HCT116 (cell line): ENCODE measurements around the gene SDK1. TPM values are rescaled to one million over a fixed set of nuclear protein-coding genes. Genes with fewer than 3 reads are reported as not detected.

Experiments
- ATAC-seq: fragments of 200-7000 bp; cut with Tn5 transposase; 2 replicates; pipeline ENCODE4 v1.9.1; 2020; ENCODE audit warnings: mild to moderate bottlenecking, moderate library complexity
- BruUV-seq: library from RNA; stranded (reverse); fragments of 400-500 nt; replicated peaks from 2 replicates; lab custom pipeline; 2021; lab: Mats Ljungman, UMichigan
- CTCF ChIA-PET: fragments of 300-600 bp; sonication (Branson Sonifier 250); formaldehyde crosslinking; loops from one replicate; lab custom pipeline; 2021; ENCODE audit warnings: antibody characterized with exemption; lab: Charles Lee
- POLR2A ChIA-PET: fragments of 300-600, 350-600 bp; sonication (Branson Sonifier 250); formaldehyde crosslinking; loops from one replicate; lab custom pipeline; 2021; ENCODE audit warnings: antibody characterized with exemption; lab: Charles Lee
- RAD21 ChIA-PET, 2 experiments: fragments of 300-600 bp; sonication (Branson Sonifier 250); formaldehyde crosslinking; loops; one replicate each; lab custom pipeline; 2023; ENCODE audit warnings: low total read pairs in 2 of 2; ENCODE audit not compliant: uncharacterized antibody in 2 of 2, unreplicated experiment in 2 of 2, low non-redundant PET in 1 of 2; lab: Charles Lee
- DNase-seq: peaks from one replicate; pipeline ENCODE4 v3.0.0-alpha.2; 2010; ENCODE audit warnings: low read depth, low spot score
- H2AFZ ChIP-seq: fragments of 200-600 bp; shearing (Covaris generic), sonication (generic); 2 replicates; pipeline ENCODE4 v1.6.1; 2017; ENCODE audit warnings: low read depth, mixed run types, mixed read lengths, antibody characterized with exemption, low read length; ENCODE audit not compliant: poor library complexity, severe bottlenecking
- H3K27ac ChIP-seq: 2 replicates; pipeline ENCODE4 v1.5.1; 2012; ENCODE audit warnings: low read depth, low read length
- H3K27me3 ChIP-seq: fragments of 200-600 bp; sonication (generic); 2 replicates; pipeline ENCODE4 v1.6.1; 2016; ENCODE audit warnings: mixed run types, low read length, mixed read lengths; ENCODE audit not compliant: insufficient read depth
- H3K36me3 ChIP-seq, 2 experiments: fragments of 200-500 bp in 1 of 2; fragments of 200-600 bp in 1 of 2; sonication (Bioruptor generic) in 1 of 2; sonication (generic) in 1 of 2; 2 replicates each; pipeline versions ENCODE4 v1.5.1 to v1.6.1; 2014 to 2016; ENCODE audit warnings: low read length in 2 of 2, inconsistent platforms in 1 of 2, mixed read lengths in 1 of 2, mixed run types in 1 of 2; ENCODE audit not compliant: insufficient read depth in 2 of 2, control insufficient read depth in 1 of 2
- H3K4me1 ChIP-seq, 2 experiments: fragments of 200-600 bp in 1 of 2; sonication (generic) in 1 of 2; 2 replicates each; pipeline versions ENCODE4 v1.5.1 to v1.6.1; 2012 to 2017; ENCODE audit warnings: low read length in 2 of 2, inconsistent platforms in 1 of 2, mild to moderate bottlenecking in 1 of 2, mixed read lengths in 1 of 2, mixed run types in 1 of 2, moderate library complexity in 1 of 2; ENCODE audit not compliant: insufficient read depth in 2 of 2, control insufficient read depth in 1 of 2
- H3K4me2 ChIP-seq: fragments of 200-600 bp; sonication (generic); 2 replicates; pipeline ENCODE4 v1.6.1; 2017; ENCODE audit warnings: mixed run types, low read length, mixed read lengths
- H3K4me3 ChIP-seq, 2 experiments: fragments of 200-600 bp in 1 of 2; sonication (generic) in 1 of 2; replicated peaks in 1 of 2; 2 replicates each; pipeline ENCODE4 v1.5.1; 2011 to 2016; ENCODE audit warnings: low read length in 2 of 2, control low read depth in 1 of 2, low read depth in 1 of 2, mild to moderate bottlenecking in 1 of 2, mixed read lengths in 1 of 2, mixed run types in 1 of 2
- H3K79me2 ChIP-seq: fragments of 200-600 bp; sonication (generic); 2 replicates; pipeline ENCODE4 v1.6.1; 2017; ENCODE audit warnings: mild to moderate bottlenecking, mixed run types, low read length, moderate library complexity, mixed read lengths; ENCODE audit not compliant: insufficient read depth
- H3K9ac ChIP-seq: fragments of 200-600 bp; sonication (generic); 2 replicates; pipeline ENCODE4 v1.6.1; 2016; ENCODE audit warnings: low read length, mixed read lengths
- H3K9me2 ChIP-seq: fragments of 200-600 bp; sonication (generic), shearing (Covaris generic); 2 replicates; pipeline ENCODE4 v1.6.1; 2017; ENCODE audit warnings: mixed run types, mild to moderate bottlenecking, moderate library complexity; ENCODE audit not compliant: insufficient read depth
- H3K9me3 ChIP-seq, 2 experiments: fragments of 200-500 bp in 1 of 2; fragments of 200-600 bp in 1 of 2; sonication (Bioruptor generic) in 1 of 2; sonication (generic) in 1 of 2; 2 replicates each; pipeline ENCODE4 v1.6.1; 2014 to 2017; ENCODE audit warnings: low read length in 2 of 2, mixed read lengths in 2 of 2, inconsistent platforms in 1 of 2, low read depth in 1 of 2, mild to moderate bottlenecking in 1 of 2, mixed run types in 1 of 2, moderate library complexity in 1 of 2; ENCODE audit not compliant: control insufficient read depth in 1 of 2, insufficient read depth in 1 of 2
- H4K20me1 ChIP-seq: fragments of 200-600 bp; sonication (generic), shearing (Covaris generic); 2 replicates; pipeline ENCODE4 v1.6.1; 2017; ENCODE audit warnings: mixed run types, mild to moderate bottlenecking, moderate library complexity; ENCODE audit not compliant: insufficient read depth
- CEBPB ChIP-seq: IDR thresholded peaks from 2 replicates; pipeline ENCODE4 v1.6.1; 2012; ENCODE audit warnings: low read depth
- EGR1 ChIP-seq: IDR thresholded peaks from 2 replicates; pipeline ENCODE4 v1.6.1; 2012; ENCODE audit warnings: low read depth
- ELF1 ChIP-seq: IDR thresholded peaks from 2 replicates; pipeline ENCODE4 v1.6.1; 2012; ENCODE audit warnings: low read depth, borderline replicate concordance
- EZH2 ChIP-seq: fragments of 200-600 bp; sonication (generic); IDR thresholded peaks from 2 replicates; pipeline ENCODE4 v1.6.1; 2017; ENCODE audit warnings: antibody characterized with exemption, mixed run types
- JUND ChIP-seq: IDR thresholded peaks from 2 replicates; pipeline ENCODE4 v1.6.1; 2012
- POLR2AphosphoS5 ChIP-seq: IDR thresholded peaks from 2 replicates; pipeline ENCODE4 v1.6.1; 2011; ENCODE audit warnings: mild to moderate bottlenecking, low read depth, low read length, moderate library complexity
- RAD21 ChIP-seq: IDR thresholded peaks from 2 replicates; pipeline ENCODE4 v1.6.1; 2012; ENCODE audit warnings: low read depth, mild to moderate bottlenecking
- SRF ChIP-seq: IDR thresholded peaks from 2 replicates; pipeline ENCODE4 v1.6.1; 2012; ENCODE audit warnings: low read depth
- YY1 ChIP-seq: IDR thresholded peaks from 2 replicates; pipeline ENCODE4 v1.6.1; 2011; ENCODE audit warnings: low read length, low read depth, moderate library complexity, mild to moderate bottlenecking; ENCODE audit not compliant: insufficient replicate concordance; ENCODE audit errors: extremely low read depth
- ZFX ChIP-seq: fragments of 450-650 bp; IDR thresholded peaks from 2 replicates; pipeline ENCODE4 v1.6.1; 2017
- ZNF274 ChIP-seq: fragments of 200-500 bp; sonication (Bioruptor generic); IDR thresholded peaks from 2 replicates; pipeline ENCODE4 v1.6.1; 2014; ENCODE audit warnings: mild to moderate bottlenecking, low read depth, low read length, inconsistent platforms
- intact Hi-C: fragments of 100-400 bp; cut with micrococcal nuclease; formaldehyde crosslinking; loops from 2 replicates; pipeline ENCODE4 v1.10.0; 2022
- total RNA-seq: library from RNA; stranded (reverse); gene quantifications from one replicate; pipeline ENCODE4 v1.2.1, GENCODE V29; 2021; ENCODE audit not compliant: unreplicated experiment
- TF ChIP-seq, protein P1 (sequence below): IDR thresholded peaks from 2 replicates; pipeline ENCODE4 v1.6.1; 2011; ENCODE audit warnings: mild to moderate bottlenecking, low read length, moderate library complexity; ENCODE audit not compliant: insufficient replicate concordance; ENCODE audit errors: extremely low read depth
- TF ChIP-seq, protein P2 (sequence below): IDR thresholded peaks from 2 replicates; pipeline ENCODE4 v1.6.1; 2012; ENCODE audit warnings: low read depth

Gene SDK1
- total RNA-seq, 1 experiment from 2014 or later = 0.05 TPM

DNA sequence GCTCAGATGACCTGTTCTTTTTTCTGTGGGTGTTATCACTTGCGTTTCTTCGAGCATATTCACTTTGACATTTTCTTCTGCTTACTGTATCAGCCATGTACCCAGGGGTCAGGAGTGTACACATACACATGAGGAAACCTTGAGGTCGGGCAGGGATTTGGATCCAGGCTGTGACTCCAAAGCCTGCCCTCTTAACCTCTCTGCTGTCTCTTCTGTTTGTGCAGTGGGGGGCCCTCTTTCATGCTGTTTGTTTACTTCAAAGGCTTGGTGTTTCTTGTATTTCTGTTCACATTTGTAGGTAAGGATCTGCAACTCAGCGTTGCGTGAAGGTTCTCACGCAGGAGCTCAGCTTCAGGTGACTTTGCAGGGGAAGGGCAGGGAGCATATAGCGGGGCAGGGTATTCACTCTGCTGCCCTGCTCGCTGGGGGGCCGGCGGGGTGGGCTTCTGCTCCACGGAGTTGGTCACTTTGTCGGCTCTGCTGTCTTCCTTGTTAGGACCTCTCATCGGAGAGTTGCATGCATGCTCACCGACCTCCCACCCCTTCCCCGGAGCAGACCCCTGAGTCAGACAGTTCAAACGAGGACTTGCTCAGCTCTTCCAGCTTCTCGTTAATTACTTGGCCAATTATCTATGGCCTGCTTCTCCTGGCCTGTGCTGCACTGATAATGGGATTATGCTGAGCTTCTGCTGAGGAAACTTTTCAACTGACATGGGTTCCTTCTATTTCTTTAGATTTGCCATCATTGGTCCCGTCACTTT lies 77.5 kb downstream of the SDK1 start:
- intact Hi-C loops = no loop called here
- H4K20me1 ChIP-seq = no peaks in the 10 kb centered on the region
- CTCF ChIA-PET = interaction anchor here (0.6 kb wide), 1 partner anchor 165 kb away, joined by 3 read pairs; no protein-coding TSS in a partner anchor
- no peaks in the 10 kb centered on the region for H3K9me3 ChIP-seq
- TF ChIP-seq ZNF274 (no peak), POLR2AphosphoS5 (no peak), JUND (no peak), SRF (no peak), ELF1 (no peak), YY1 (no peak), EZH2 (no peak), RAD21 (no peak), EGR1 (no peak), CEBPB (no peak), ZFX (no peak)
- TF ChIP-seq, protein P1, sequence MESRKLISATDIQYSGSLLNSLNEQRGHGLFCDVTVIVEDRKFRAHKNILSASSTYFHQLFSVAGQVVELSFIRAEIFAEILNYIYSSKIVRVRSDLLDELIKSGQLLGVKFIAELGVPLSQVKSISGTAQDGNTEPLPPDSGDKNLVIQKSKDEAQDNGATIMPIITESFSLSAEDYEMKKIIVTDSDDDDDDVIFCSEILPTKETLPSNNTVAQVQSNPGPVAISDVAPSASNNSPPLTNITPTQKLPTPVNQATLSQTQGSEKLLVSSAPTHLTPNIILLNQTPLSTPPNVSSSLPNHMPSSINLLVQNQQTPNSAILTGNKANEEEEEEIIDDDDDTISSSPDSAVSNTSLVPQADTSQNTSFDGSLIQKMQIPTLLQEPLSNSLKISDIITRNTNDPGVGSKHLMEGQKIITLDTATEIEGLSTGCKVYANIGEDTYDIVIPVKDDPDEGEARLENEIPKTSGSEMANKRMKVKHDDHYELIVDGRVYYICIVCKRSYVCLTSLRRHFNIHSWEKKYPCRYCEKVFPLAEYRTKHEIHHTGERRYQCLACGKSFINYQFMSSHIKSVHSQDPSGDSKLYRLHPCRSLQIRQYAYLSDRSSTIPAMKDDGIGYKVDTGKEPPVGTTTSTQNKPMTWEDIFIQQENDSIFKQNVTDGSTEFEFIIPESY = no peak
- TF ChIP-seq, protein P2, sequence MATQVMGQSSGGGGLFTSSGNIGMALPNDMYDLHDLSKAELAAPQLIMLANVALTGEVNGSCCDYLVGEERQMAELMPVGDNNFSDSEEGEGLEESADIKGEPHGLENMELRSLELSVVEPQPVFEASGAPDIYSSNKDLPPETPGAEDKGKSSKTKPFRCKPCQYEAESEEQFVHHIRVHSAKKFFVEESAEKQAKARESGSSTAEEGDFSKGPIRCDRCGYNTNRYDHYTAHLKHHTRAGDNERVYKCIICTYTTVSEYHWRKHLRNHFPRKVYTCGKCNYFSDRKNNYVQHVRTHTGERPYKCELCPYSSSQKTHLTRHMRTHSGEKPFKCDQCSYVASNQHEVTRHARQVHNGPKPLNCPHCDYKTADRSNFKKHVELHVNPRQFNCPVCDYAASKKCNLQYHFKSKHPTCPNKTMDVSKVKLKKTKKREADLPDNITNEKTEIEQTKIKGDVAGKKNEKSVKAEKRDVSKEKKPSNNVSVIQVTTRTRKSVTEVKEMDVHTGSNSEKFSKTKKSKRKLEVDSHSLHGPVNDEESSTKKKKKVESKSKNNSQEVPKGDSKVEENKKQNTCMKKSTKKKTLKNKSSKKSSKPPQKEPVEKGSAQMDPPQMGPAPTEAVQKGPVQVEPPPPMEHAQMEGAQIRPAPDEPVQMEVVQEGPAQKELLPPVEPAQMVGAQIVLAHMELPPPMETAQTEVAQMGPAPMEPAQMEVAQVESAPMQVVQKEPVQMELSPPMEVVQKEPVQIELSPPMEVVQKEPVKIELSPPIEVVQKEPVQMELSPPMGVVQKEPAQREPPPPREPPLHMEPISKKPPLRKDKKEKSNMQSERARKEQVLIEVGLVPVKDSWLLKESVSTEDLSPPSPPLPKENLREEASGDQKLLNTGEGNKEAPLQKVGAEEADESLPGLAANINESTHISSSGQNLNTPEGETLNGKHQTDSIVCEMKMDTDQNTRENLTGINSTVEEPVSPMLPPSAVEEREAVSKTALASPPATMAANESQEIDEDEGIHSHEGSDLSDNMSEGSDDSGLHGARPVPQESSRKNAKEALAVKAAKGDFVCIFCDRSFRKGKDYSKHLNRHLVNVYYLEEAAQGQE = no peak
- no peaks in the 10 kb centered on the region for H3K9me2 ChIP-seq
- H3K27ac ChIP-seq = no peak overlapping the region
- no peak overlapping the region for H3K4me3 ChIP-seq
- ATAC-seq (no peak), DNase-seq (no peak)
- no peaks in the 10 kb centered on the region for H3K36me3 ChIP-seq
- H3K79me2 ChIP-seq = no peaks in the 10 kb centered on the region
- RAD21 ChIA-PET = no interaction called here
- no TSS peak for BruUV-seq
- no peak overlapping the region for H3K9ac ChIP-seq
- no peak overlapping the region for H3K4me2 ChIP-seq
- peaks cover 86% of the 10 kb centered on the region for H3K27me3 ChIP-seq
- no peak overlapping the region for H2AFZ ChIP-seq
- H3K4me1 ChIP-seq = no peaks in the 10 kb centered on the region
- POLR2A ChIA-PET = no interaction called here
